OCI-LY3 (cell line): Measurements from ENCODE around the gene FAM153A.
"Not testable (repeated sequence)": the region's sequence is repeated elsewhere in the genome, so short reads cannot be mapped to it uniquely, and the experiment has no call there.

Experiments used
- EZH2phosphoT487 ChIP-seq: fragments of 200-600 bp; shearing (Covaris generic); IDR thresholded peaks from 2 replicates; pipeline ENCODE4 v1.6.1; 2018; ENCODE audit warnings: antibody characterized with exemption, mixed run types, low read depth
- TF ChIP-seq, protein P1 (sequence below): fragments of 200-600, 300-600 bp; sonication (generic); IDR thresholded peaks from 2 replicates; pipeline ENCODE4 v1.5.1; 2014; ENCODE audit warnings: antibody characterized with exemption, low read length, low read depth

DNA sequence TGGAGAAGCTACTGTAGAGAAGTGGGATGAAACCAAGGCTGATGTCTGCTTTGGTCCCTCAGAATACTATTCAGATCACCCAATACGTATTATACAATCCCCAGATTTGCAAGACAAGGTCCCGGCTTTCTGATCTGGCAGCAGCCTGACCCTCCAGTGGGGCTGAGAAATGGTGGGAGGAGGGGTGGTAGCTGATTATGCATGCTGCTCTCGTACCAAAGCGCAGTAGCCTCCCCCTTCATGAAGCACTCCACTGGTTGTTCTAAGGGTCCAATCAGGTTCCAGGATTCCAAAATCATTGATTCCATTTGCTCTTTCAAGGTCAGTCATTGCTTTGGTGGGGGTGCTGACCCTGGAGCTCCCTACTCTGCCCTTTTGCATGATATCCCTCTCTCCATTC lies 49.6 kb upstream of the FAM153A start:
- TF ChIP-seq, protein P1, sequence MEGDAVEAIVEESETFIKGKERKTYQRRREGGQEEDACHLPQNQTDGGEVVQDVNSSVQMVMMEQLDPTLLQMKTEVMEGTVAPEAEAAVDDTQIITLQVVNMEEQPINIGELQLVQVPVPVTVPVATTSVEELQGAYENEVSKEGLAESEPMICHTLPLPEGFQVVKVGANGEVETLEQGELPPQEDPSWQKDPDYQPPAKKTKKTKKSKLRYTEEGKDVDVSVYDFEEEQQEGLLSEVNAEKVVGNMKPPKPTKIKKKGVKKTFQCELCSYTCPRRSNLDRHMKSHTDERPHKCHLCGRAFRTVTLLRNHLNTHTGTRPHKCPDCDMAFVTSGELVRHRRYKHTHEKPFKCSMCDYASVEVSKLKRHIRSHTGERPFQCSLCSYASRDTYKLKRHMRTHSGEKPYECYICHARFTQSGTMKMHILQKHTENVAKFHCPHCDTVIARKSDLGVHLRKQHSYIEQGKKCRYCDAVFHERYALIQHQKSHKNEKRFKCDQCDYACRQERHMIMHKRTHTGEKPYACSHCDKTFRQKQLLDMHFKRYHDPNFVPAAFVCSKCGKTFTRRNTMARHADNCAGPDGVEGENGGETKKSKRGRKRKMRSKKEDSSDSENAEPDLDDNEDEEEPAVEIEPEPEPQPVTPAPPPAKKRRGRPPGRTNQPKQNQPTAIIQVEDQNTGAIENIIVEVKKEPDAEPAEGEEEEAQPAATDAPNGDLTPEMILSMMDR, result not testable (repeated sequence)
- TF ChIP-seq EZH2phosphoT487, result not testable (repeated sequence)
